CD14-positive monocyte (primary cell): Measurements from ENCODE around the gene GRK5. TPM values are rescaled to one million over a fixed set of nuclear protein-coding genes. Genes with fewer than 3 reads are reported as not detected.

Experiments
- DNase-seq, 3 donors: peaks; one replicate each; pipeline ENCODE4 v3.0.0-alpha.2; 2011 to 2022
- H2AFZ ChIP-seq: 2 replicates; pipeline ENCODE4 v1.6.0; 2012; ENCODE audit warnings: mild to moderate bottlenecking, low read depth, low read length, inconsistent platforms; ENCODE audit not compliant: insufficient read depth, poor library complexity, severe bottlenecking
- H3K27ac ChIP-seq, 2 donors: 1 replicate in 1 of 2; 2 replicates in 1 of 2; pipeline ENCODE4 v1.5.1; 2012 to 2013; ENCODE audit warnings: low read length in 2 of 2, control low read depth in 1 of 2, inconsistent platforms in 1 of 2, low read depth in 1 of 2, mild to moderate bottlenecking in 1 of 2
- H3K27me3 ChIP-seq, 2 donors: one replicate each; pipeline versions ENCODE4 v1.6.0 to v1.6.1; 2011 to 2013; ENCODE audit warnings: low read length in 2 of 2; ENCODE audit not compliant: control insufficient read depth in 2 of 2, insufficient read depth in 2 of 2
- H3K36me3 ChIP-seq, 2 donors: replicated peaks in 1 of 2; 1 replicate in 1 of 2; 2 replicates in 1 of 2; pipeline versions ENCODE4 v1.5.1 to v1.6.1; 2012 to 2013; ENCODE audit warnings: low read length in 2 of 2, control low read depth in 1 of 2, inconsistent platforms in 1 of 2, mild to moderate bottlenecking in 1 of 2; ENCODE audit not compliant: insufficient read depth in 2 of 2, control insufficient read depth in 1 of 2
- H3K4me1 ChIP-seq, 2 donors: 1 replicate in 1 of 2; 2 replicates in 1 of 2; pipeline versions ENCODE4 v1.5.1 to v1.6.1; 2012 to 2013; ENCODE audit warnings: low read length in 2 of 2, control low read depth in 1 of 2, inconsistent platforms in 1 of 2, mild to moderate bottlenecking in 1 of 2, moderate library complexity in 1 of 2; ENCODE audit not compliant: insufficient read depth in 2 of 2, control insufficient read depth in 1 of 2
- H3K4me2 ChIP-seq: replicated peaks from 2 replicates; pipeline ENCODE3; 2012; ENCODE audit warnings: low read length, moderate library complexity, mild to moderate bottlenecking; ENCODE audit not compliant: poor library complexity, severe bottlenecking; ENCODE audit errors: extremely low read depth
- H3K4me3 ChIP-seq, 3 experiments: fragments of 200-600 bp in 1 of 3; sonication (generic) in 1 of 3; replicated peaks in 1 of 3; 1 replicate in 2 of 3; 2 replicates in 1 of 3; pipeline ENCODE4 v1.5.1; 2011 to 2013; ENCODE audit warnings: low read length in 3 of 3, mild to moderate bottlenecking in 3 of 3, control low read depth in 2 of 3, low read depth in 2 of 3, inconsistent platforms in 1 of 3, moderate library complexity in 1 of 3
- H3K79me2 ChIP-seq: 2 replicates; pipeline ENCODE4 v1.6.0; 2012; ENCODE audit warnings: mild to moderate bottlenecking, control low read depth, inconsistent platforms, low read length, moderate library complexity; ENCODE audit not compliant: insufficient read depth
- H3K9ac ChIP-seq: 2 replicates; pipeline ENCODE4 v1.6.0; 2017; ENCODE audit warnings: low read length, mild to moderate bottlenecking; ENCODE audit not compliant: insufficient read depth, poor library complexity, severe bottlenecking
- H3K9me3 ChIP-seq, 2 donors: replicated peaks in 1 of 2; 1 replicate in 1 of 2; 2 replicates in 1 of 2; pipeline versions ENCODE4 v1.5.1 to v1.6.1; 2012 to 2013; ENCODE audit warnings: low read length in 2 of 2, control low read depth in 1 of 2; ENCODE audit not compliant: control insufficient read depth in 1 of 2, insufficient read depth in 1 of 2
- H4K20me1 ChIP-seq: 2 replicates; pipeline ENCODE4 v1.6.0; 2012; ENCODE audit warnings: mild to moderate bottlenecking, low read length, control low read depth, moderate library complexity; ENCODE audit not compliant: insufficient read depth
- H3K27ac Mint-ChIP-seq, 7 donors: one replicate each; pipeline ENCODE4 v1.8.0; 2020; ENCODE audit warnings: mild to moderate bottlenecking in 7 of 7, mixed read lengths in 7 of 7, moderate library complexity in 6 of 7, inconsistent platforms in 2 of 7
- H3K27me3 Mint-ChIP-seq, 3 donors: one replicate each; pipeline ENCODE4 v1.8.0; 2021 to 2022; ENCODE audit warnings: low read depth in 3 of 3, mild to moderate bottlenecking in 3 of 3, mixed read lengths in 3 of 3, moderate library complexity in 3 of 3, inconsistent platforms in 1 of 3
- H3K36me3 Mint-ChIP-seq, 2 donors: one replicate each; pipeline ENCODE4 v1.8.0; 2020; ENCODE audit warnings: mixed read lengths in 2 of 2, inconsistent platforms in 1 of 2, mild to moderate bottlenecking in 1 of 2
- H3K4me1 Mint-ChIP-seq: one replicate; pipeline ENCODE4 v1.8.0; 2020; ENCODE audit warnings: mild to moderate bottlenecking, mixed read lengths
- H3K4me3 Mint-ChIP-seq, 2 donors: one replicate each; pipeline ENCODE4 v1.8.0; 2020; ENCODE audit warnings: mild to moderate bottlenecking in 2 of 2, mixed read lengths in 2 of 2, moderate library complexity in 1 of 2
- H3K9me3 Mint-ChIP-seq, 7 donors: one replicate each; pipeline ENCODE4 v1.8.0; 2020 to 2022; ENCODE audit warnings: mixed read lengths in 7 of 7, mild to moderate bottlenecking in 6 of 7, moderate library complexity in 6 of 7, inconsistent platforms in 2 of 7
- CTCF ChIP-seq: fragments of 200-600 bp; IDR thresholded peaks from one replicate; pipeline ENCODE4 v1.8.0; 2022; ENCODE audit warnings: antibody characterized with exemption, mild to moderate bottlenecking
- WGBS: methylation state at CpG from one replicate; pipeline ENCODE4 v1.1.5; 2013; ENCODE audit warnings: missing lambda C conversion rate; ENCODE audit not compliant: insufficient coverage; 5-methylcytosine and 5-hydroxymethylcytosine counted together
- intact Hi-C, 2 donors: fragments of 100-400 bp; cut with micrococcal nuclease; formaldehyde crosslinking; loops; one replicate each; pipeline versions ENCODE4 v1.15.0 to v1.15.1; 2023
- polyA plus RNA-seq, 3 donors: library from polyadenylated mRNA; depleted of rRNA in 1 of 3; unstranded in 2 of 3; stranded (reverse) in 1 of 3; fragments of 300-500 nt in 2 of 3; fragments of >200 nt in 1 of 3; fragmentation: Illumina TruSeq in 2 of 3; gene quantifications; 1 replicate in 2 of 3; 2 replicates in 1 of 3; pipeline ENCODE4 v1.2.3, GENCODE V29; 2012 to 2021

GRK5 gene
- polyA plus RNA-seq, 3 donors: 1.2 to 6.5 (median 2.8) TPM

GRCh38 chr10:119313644-119314043 lies 106.3 kb downstream of the GRK5 start:
- peaks cover 0 to 6% (median 2%) of the 10 kb centered on the region in 7 donors for H3K9me3 Mint-ChIP-seq
- peaks cover 0 to 3% of the 10 kb centered on the region in 2 donors for H3K36me3 Mint-ChIP-seq
- Histone ChIP-seq H3K9me3 (no peaks in the 10 kb centered on the region), H3K27me3 (peaks cover 0 to 3% of the 10 kb centered on the region in 2 donors), H3K4me3 (no peak overlapping the region), H3K4me1 (peaks cover 0 to 17% of the 10 kb centered on the region in 2 donors), H3K36me3 (no peaks in the 10 kb centered on the region), H3K4me2 (no peak overlapping the region), H4K20me1 (peaks cover 90% of the 10 kb centered on the region), H3K79me2 (no peaks in the 10 kb centered on the region), H3K27ac (no peak overlapping the region), H2AFZ (no peak overlapping the region), H3K9ac (no peak overlapping the region)
- intact Hi-C loops: no loop called here
- H3K4me1 Mint-ChIP-seq: peaks cover 30% of the 10 kb centered on the region
- H3K27me3 Mint-ChIP-seq: peaks cover 6 to 41% (median 25%) of the 10 kb centered on the region in 3 donors
- DNase-seq: no peak
- no CpG with 5 or more reads among the region's 7 CpGs for WGBS
- peak overlapping the region in 1 of 7 donors; percentile 15 for H3K27ac Mint-ChIP-seq
- TF ChIP-seq CTCF: no peak
- H3K4me3 Mint-ChIP-seq: no peak overlapping the region

- no peak overlapping the region for H3K27ac ChIP-seq
- DNase-seq: no peak
- no peak overlapping the region for H3K9ac ChIP-seq
- H3K36me3 Mint-ChIP-seq: peaks cover 0 to 3% of the 10 kb centered on the region in 2 donors
- H3K27me3 Mint-ChIP-seq: peaks cover 8 to 42% (median 28%) of the 10 kb centered on the region in 3 donors
- H3K4me3 Mint-ChIP-seq: no peak overlapping the region
- H3K79me2 ChIP-seq: no peaks in the 10 kb centered on the region
- no peak overlapping the region for H3K4me2 ChIP-seq
- no peak overlapping the region for H2AFZ ChIP-seq
- TF ChIP-seq CTCF: no peak
- peaks cover 0 to 3% of the 10 kb centered on the region in 2 donors for H3K27me3 ChIP-seq
- H3K9me3 Mint-ChIP-seq: peaks cover 0 to 6% (median 2%) of the 10 kb centered on the region in 7 donors
- H3K4me1 Mint-ChIP-seq: peaks cover 34% of the 10 kb centered on the region
- no peak overlapping the region for H3K27ac Mint-ChIP-seq
- peaks cover 90% of the 10 kb centered on the region for H4K20me1 ChIP-seq
- intact Hi-C loops: no loop called here
- H3K4me3 ChIP-seq: no peak overlapping the region
- peaks cover 0 to 21% of the 10 kb centered on the region in 2 donors for H3K4me1 ChIP-seq
- H3K9me3 ChIP-seq: no peaks in the 10 kb centered on the region
- H3K36me3 ChIP-seq: no peaks in the 10 kb centered on the region
- WGBS: 61% methylated on average over 7 of the region's 11 CpGs
Observed at GRCh38 chr10:119314061-119314460, 106.7 kb downstream of the GRK5 start.
